ENCODE measurements around the gene TNFRSF6B. TPM values are rescaled to one million over a fixed set of nuclear protein-coding genes. Genes with fewer than 3 reads are reported as not detected.

TNFRSF6B gene
- total and polyA plus RNA-seq, 2 of the 4 experiments (the other 2 are of a cell fraction) = 1.3 to 11.0 TPM

GRCh38 chr20:63675681-63676368 is 20.6 kb upstream of the TNFRSF6B start:
- intact Hi-C loops (cut with micrococcal nuclease) (no loop called here), in situ Hi-C loops (cut with MboI; ENCODE audit: low sequenced_read_pairs) (no loop called here), dilution Hi-C loops (cut with HindIII; ENCODE audit: low sequenced_read_pairs, unreplicated experiment) (no loop called here)
- Histone ChIP-seq H3K9ac (ENCODE audit: low read depth, low read length) (no peak overlapping the region), H3K4me1 (ENCODE audit: control insufficient read depth, insufficient read depth, low read length) (no peaks in the 10 kb centered on the region), H4K5ac (ENCODE audit: low read depth, low read length) (no peak overlapping the region), H2BK5ac (ENCODE audit: low read depth, low read length, poor library complexity, severe bottlenecking) (no peak overlapping the region), H2AK9ac (replicated peaks; ENCODE audit: low read depth, low read length, poor library complexity) (no peak overlapping the region), H4K8ac (ENCODE audit: low read depth in 2 of 2, low read length in 2 of 2) (no peak overlapping the region), H3K4ac (ENCODE audit: low read depth, low read length) (no peak overlapping the region), H3K14ac (replicated peaks; ENCODE audit: low read depth, low read length) (no peak overlapping the region), H3K27me3 (ENCODE audit: control insufficient read depth, insufficient read depth, low read length) (no peaks in the 10 kb centered on the region), H3K79me1 (ENCODE audit: low read depth in 1 of 2, low read length in 2 of 2) (peaks cover 0 to 2% of the 10 kb centered on the region in 2 experiments; a peak in 1 of 4 replicates), H3K36me3 (ENCODE audit: control insufficient read depth, insufficient read depth, low read length) (peaks cover 50% of the 10 kb centered on the region), H2AK5ac (ENCODE audit: low read depth, low read length) (no peak overlapping the region), H3K9me3 (ENCODE audit: control insufficient read depth, insufficient read depth, low read length) (no peaks in the 10 kb centered on the region), H3K23ac (ENCODE audit: low read depth, low read length) (no peak overlapping the region), H4K20me1 (ENCODE audit: insufficient read depth, low read length) (no peaks in the 10 kb centered on the region), H3K27ac (ENCODE audit: insufficient read depth, low read length) (no peak overlapping the region), H3K56ac (ENCODE audit: extremely low read depth, insufficient read depth, low read length) (no peak overlapping the region), H2BK120ac (ENCODE audit: low read depth, low read length) (no peak overlapping the region), H3K18ac (ENCODE audit: low read depth, low read length) (no peak overlapping the region), H3K9me1 (ENCODE audit: insufficient read depth, low read length) (no peaks in the 10 kb centered on the region; the same call in 1 of the 2 replicates), H3K4me2 (ENCODE audit: low read depth, low read length) (no peak overlapping the region), H4K91ac (ENCODE audit: insufficient read depth, low read depth, low read length) (no peak overlapping the region), H2BK15ac (ENCODE audit: low read depth, low read length) (no peak overlapping the region), H2BK20ac (ENCODE audit: low read depth, low read length) (no peak overlapping the region), H2AFZ (replicated peaks; ENCODE audit: low read length, poor library complexity) (no peak overlapping the region), H3K4me3 (ENCODE audit: insufficient read depth, low read depth, low read length) (no peak overlapping the region)
- DNase-seq = no peak
- TF ChIP-seq RCOR1 (IDR thresholded peaks at IDR 0.05; ENCODE audit: insufficient replicate concordance, low read length) = no peak
- no peak for TF ChIP-seq RAD21 (IDR thresholded peaks at IDR 0.05; ENCODE audit: low read length)
- no peak for ATAC-seq (ENCODE audit: low read depth)
- BruUV-seq (replicated peaks) = no TSS peak
- ChIA-PET POLR2A (ENCODE audit: unreplicated experiment) (no interaction called here), CTCF (no interaction called here)
- 92% methylated on average over 4 of the region's 20 CpGs; no CpG with 5 or more reads in 1 of the 2 experiments for WGBS, 2 experiments (ENCODE audit: extremely low coverage in 2 of 2, insufficient read length in 1 of 2)
